ENCODE data around the gene LMOD3.

LMOD3 gene

DNA sequence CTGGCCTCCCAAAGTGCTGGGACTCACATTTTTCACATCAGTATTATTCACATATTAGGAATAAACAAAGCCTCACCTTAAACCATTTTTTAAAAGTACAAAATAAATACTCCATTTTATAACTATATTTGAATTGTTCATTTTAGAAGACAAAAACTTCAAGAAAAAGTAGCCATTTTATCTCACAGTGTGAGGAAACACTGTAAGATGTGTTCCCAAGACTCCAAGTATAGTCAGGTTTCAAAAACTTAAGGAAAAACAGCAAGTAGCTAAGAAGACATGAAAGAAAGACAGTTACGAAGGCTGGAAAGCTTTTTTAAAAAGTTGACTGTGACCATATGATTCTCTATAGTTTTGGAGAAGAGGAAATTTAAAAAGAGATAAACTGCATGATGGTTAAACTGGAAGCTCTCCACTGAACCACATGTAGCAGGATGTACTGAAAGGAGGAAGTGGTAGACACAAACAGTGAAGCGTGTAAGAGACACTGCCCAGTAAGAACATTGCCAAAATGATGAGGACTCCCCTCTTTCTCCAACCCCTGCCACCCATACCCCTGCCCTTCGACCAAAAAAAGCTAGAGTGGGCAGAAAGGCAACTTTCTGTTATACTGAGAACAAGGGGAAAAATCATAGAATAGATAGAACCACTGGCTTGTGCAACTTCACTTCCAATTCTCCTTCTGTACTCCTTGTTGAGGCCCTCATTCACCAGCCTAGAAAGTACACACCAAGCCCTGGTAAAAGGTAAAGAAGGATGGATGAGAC, 64.0 kb downstream of the LMOD3 start:
- DNase-seq (ENCODE audit: low spot score) = no peak

Data from HuH-7 (cell line).